Peyer's patch (tissue), 4 donors: ENCODE results near the gene PDSS1.

Source experiments
- POLR2A ChIP-seq, 2 donors: fragments of 450-650 bp; IDR thresholded peaks; one replicate each; pipeline ENCODE4 v1.5.1; 2017; ENCODE audit warnings: antibody characterized with exemption in 2 of 2, mild to moderate bottlenecking in 2 of 2, moderate library complexity in 2 of 2
- TF ChIP-seq, protein P1 (sequence below), 6 experiments: fragments of 450-650 bp in 4 of 6; fragments of 200-600 bp in 2 of 6; sonication (generic) in 1 of 6; IDR thresholded peaks; one replicate each; pipeline ENCODE4 v1.5.1; 2017 to 2019; ENCODE audit warnings: antibody characterized with exemption in 6 of 6, mild to moderate bottlenecking in 3 of 6, moderate library complexity in 1 of 6

DNA sequence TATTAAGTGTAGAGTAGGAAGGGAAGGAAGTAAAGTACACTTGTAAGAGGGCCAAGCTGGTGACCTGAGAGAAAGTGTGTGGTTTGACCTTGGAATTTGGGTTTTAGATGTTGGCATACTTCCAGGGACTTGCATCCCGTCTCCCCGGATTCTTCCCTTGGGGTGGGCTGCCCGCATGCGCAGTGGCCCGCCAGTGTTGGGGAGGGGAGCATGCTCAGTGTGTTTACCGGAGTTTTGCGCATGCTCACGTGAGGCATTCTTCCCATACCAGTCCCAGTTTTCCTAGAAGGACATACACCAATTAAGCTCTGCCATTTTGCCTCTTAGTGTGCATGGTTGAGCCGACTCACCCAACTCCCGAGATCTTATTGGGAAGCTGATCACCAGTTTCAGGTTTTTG is 9.4 kb downstream of the PDSS1 start:
- TF ChIP-seq, protein P1, sequence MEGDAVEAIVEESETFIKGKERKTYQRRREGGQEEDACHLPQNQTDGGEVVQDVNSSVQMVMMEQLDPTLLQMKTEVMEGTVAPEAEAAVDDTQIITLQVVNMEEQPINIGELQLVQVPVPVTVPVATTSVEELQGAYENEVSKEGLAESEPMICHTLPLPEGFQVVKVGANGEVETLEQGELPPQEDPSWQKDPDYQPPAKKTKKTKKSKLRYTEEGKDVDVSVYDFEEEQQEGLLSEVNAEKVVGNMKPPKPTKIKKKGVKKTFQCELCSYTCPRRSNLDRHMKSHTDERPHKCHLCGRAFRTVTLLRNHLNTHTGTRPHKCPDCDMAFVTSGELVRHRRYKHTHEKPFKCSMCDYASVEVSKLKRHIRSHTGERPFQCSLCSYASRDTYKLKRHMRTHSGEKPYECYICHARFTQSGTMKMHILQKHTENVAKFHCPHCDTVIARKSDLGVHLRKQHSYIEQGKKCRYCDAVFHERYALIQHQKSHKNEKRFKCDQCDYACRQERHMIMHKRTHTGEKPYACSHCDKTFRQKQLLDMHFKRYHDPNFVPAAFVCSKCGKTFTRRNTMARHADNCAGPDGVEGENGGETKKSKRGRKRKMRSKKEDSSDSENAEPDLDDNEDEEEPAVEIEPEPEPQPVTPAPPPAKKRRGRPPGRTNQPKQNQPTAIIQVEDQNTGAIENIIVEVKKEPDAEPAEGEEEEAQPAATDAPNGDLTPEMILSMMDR (IDR thresholded peaks at IDR 0.05) = no peak
- TF ChIP-seq POLR2A (IDR thresholded peaks at IDR 0.05) = no peak
